Measurements from ENCODE around the gene ITGAX. TPM values are rescaled to one million over a fixed set of nuclear protein-coding genes. Genes with fewer than 3 reads are reported as not detected.

The ITGAX gene
- total and polyA plus RNA-seq, 8 donors = 1.1 to 6.7 (median 4.1) TPM; not detected in 1

DNA sequence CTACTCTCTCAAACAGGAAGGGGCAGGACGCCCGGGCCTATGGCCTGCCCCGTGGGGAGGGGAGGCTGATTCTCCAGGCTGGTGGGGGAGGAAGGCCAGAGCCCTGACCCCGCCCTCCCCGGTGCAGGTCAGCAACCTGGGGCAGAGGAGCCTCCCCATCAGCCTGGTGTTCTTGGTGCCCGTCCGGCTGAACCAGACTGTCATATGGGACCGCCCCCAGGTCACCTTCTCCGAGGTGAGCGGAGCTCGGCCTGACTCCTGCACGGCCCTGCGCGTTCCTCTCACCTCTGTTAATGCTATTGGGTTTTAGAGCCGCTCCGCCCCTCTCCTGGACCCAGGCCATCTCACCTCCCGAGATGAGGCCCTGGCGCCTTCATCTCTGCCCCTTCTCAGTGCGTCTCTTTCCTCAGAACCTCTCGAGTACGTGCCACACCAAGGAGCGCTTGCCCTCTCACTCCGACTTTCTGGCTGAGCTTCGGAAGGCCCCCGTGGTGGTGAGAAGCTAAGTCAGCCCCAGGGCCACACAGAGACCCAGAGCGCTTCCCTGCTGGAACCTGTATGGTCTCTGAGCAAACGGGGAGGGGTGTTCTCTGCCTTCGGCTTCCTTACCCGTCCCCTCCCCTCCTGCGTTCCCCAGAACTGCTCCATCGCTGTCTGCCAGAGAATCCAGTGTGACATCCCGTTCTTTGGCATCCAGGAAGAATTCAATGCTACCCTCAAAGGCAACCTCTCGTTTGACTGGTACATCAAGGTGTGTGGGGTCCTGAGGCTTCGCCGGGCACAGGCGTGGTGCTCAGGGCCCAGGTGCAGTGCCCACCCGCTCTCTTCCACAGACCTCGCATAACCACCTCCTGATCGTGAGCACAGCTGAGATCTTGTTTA, 25.1 kb upstream of the ITGAX start:
- no peak overlapping the region for H3K4me3 ChIP-seq
- WGBS, 5 donors = 32 to 44% (median 40%) methylated on average over 24 to 39 of the region's 39 CpGs
- no peak overlapping the region for H3K27ac ChIP-seq
- H3K36me3 ChIP-seq = no peaks in the 10 kb centered on the region
- intact Hi-C loops (cut with DNase I; ENCODE audit: low total_unique reads) = no loop called here
- TF ChIP-seq POLR2A (IDR thresholded peaks at IDR 0.05) (no peak), POLR2AphosphoS5 (IDR thresholded peaks at IDR 0.05) (no peak), EP300 (IDR thresholded peaks at IDR 0.05) (no peak)
- TF ChIP-seq, protein P1, sequence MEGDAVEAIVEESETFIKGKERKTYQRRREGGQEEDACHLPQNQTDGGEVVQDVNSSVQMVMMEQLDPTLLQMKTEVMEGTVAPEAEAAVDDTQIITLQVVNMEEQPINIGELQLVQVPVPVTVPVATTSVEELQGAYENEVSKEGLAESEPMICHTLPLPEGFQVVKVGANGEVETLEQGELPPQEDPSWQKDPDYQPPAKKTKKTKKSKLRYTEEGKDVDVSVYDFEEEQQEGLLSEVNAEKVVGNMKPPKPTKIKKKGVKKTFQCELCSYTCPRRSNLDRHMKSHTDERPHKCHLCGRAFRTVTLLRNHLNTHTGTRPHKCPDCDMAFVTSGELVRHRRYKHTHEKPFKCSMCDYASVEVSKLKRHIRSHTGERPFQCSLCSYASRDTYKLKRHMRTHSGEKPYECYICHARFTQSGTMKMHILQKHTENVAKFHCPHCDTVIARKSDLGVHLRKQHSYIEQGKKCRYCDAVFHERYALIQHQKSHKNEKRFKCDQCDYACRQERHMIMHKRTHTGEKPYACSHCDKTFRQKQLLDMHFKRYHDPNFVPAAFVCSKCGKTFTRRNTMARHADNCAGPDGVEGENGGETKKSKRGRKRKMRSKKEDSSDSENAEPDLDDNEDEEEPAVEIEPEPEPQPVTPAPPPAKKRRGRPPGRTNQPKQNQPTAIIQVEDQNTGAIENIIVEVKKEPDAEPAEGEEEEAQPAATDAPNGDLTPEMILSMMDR (IDR thresholded peaks at IDR 0.05) = no peak
- peaks cover 0 to 10% (median 7%) of the 10 kb centered on the region in 4 donors for H3K4me1 ChIP-seq
- H3K9me3 ChIP-seq = no peaks in the 10 kb centered on the region
- no peak for DNase-seq
- H3K27me3 ChIP-seq = peaks cover 0 to 66% (median 39%) of the 10 kb centered on the region in 3 donors

DNA sequence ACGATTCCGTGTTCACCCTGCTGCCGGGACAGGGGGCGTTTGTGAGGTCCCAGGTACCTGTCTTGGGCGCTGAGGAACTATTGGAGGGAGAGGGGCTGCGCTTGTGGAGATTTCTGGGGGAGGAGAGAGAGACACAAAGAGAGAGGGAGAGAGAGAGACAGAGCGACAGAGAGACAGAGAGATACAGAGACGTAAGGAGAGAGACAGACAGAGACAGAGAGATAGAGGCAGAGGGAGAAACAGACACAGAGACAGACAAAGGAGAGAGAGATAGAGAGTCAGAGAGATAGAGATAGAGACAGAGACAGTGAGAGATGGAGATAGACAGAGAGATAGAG, 24.5 kb upstream of the ITGAX start:
- Histone ChIP-seq H3K4me3 (no peak overlapping the region), H3K4me1 (peaks cover 0 to 10% (median 7%) of the 10 kb centered on the region in 4 donors), H3K36me3 (no peaks in the 10 kb centered on the region), H3K9me3 (no peaks in the 10 kb centered on the region), H3K27ac (no peak overlapping the region), H3K27me3 (peaks cover 0 to 72% (median 39%) of the 10 kb centered on the region in 3 donors)
- DNase-seq = no peak
- intact Hi-C loops (cut with DNase I; ENCODE audit: low total_unique reads) = no loop called here
- 29 to 43% (median 40%) methylated on average over 8 of the region's 8 CpGs for WGBS, 5 donors
- TF ChIP-seq POLR2A (IDR thresholded peaks at IDR 0.05) (no peak), POLR2AphosphoS5 (IDR thresholded peaks at IDR 0.05) (no peak), EP300 (IDR thresholded peaks at IDR 0.05) (no peak)
- TF ChIP-seq, protein P1 (IDR thresholded peaks at IDR 0.05) = no peak

DNA sequence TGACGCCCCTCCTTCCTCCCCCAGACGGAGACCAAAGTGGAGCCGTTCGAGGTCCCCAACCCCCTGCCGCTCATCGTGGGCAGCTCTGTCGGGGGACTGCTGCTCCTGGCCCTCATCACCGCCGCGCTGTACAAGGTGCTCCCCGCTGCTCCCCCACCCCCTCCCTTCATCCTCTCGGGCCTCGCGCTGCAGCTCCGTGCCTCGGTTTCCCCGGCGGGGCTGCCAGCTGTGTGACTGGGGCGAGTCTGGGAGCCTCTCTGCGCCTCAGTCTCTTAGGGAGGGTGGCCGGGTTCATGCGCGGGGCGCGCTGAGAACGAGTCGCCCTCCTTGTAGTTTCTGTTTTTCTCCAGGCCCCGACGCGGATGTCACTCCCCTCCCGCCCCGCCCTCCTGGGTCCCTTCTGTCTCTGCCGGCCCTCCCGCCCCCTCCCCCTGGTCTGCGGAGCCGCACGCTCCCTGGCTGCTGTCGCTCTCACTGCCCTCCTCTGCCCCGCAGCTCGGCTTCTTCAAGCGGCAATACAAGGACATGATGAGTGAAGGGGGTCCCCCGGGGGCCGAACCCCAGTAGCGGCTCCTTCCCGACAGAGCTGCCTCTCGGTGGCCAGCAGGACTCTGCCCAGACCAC, 23.7 kb upstream of the ITGAX start:
- Histone ChIP-seq H3K27ac (no peak overlapping the region), H3K4me3 (peak overlapping the region; percentile 20 to 43 (median 36)), H3K4me1 (peaks cover 0 to 10% (median 7%) of the 10 kb centered on the region in 4 donors), H3K27me3 (peaks cover 0 to 79% (median 42%) of the 10 kb centered on the region in 3 donors), H3K36me3 (no peaks in the 10 kb centered on the region), H3K9me3 (no peaks in the 10 kb centered on the region)
- intact Hi-C loops (cut with DNase I; ENCODE audit: low total_unique reads) = no loop called here
- TF ChIP-seq, protein P1 (IDR thresholded peaks at IDR 0.05) = no peak
- no peak for TF ChIP-seq EP300 (IDR thresholded peaks at IDR 0.05)
- TF ChIP-seq POLR2A (IDR thresholded peaks at IDR 0.05) = no peak
- no peak for TF ChIP-seq POLR2AphosphoS5 (IDR thresholded peaks at IDR 0.05)
- 4 to 14% (median 6%) methylated on average over 21 to 46 of the region's 46 CpGs for WGBS, 5 donors
- DNase-seq = peak in 1 of 2 donors; percentile 36

DNA sequence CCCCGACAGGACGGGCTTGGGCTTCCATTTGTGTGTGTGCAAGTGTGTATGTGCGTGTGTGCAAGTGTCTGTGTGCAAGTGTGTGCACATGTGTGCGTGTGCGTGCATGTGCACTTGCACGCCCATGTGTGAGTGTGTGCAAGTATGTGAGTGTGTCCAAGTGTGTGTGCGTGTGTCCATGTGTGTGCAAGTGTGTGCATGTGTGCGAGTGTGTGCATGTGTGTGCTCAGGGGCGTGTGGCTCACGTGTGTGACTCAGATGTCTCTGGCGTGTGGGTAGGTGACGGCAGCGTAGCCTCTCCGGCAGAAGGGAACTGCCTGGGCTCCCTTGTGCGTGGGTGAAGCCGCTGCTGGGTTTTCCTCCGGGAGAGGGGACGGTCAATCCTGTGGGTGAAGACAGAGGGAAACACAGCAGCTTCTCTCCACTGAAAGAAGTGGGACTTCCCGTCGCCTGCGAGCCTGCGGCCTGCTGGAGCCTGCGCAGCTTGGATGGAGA, 23.1 kb upstream of the ITGAX start:
- H3K4me1 ChIP-seq = peaks cover 0 to 10% (median 7%) of the 10 kb centered on the region in 4 donors
- peaks cover 0 to 83% (median 42%) of the 10 kb centered on the region in 3 donors for H3K27me3 ChIP-seq
- no peak overlapping the region for H3K27ac ChIP-seq
- DNase-seq = no peak
- H3K9me3 ChIP-seq = no peaks in the 10 kb centered on the region
- TF ChIP-seq POLR2AphosphoS5 (IDR thresholded peaks at IDR 0.05) = no peak
- no peak for TF ChIP-seq EP300 (IDR thresholded peaks at IDR 0.05)
- no peak for TF ChIP-seq POLR2A (IDR thresholded peaks at IDR 0.05)
- TF ChIP-seq, protein P1 (IDR thresholded peaks at IDR 0.05) = no peak
- intact Hi-C loops (cut with DNase I; ENCODE audit: low total_unique reads) = no loop called here
- 81 to 86% (median 84%) methylated on average over 18 to 23 of the region's 23 CpGs for WGBS, 5 donors
- no peaks in the 10 kb centered on the region for H3K36me3 ChIP-seq
- peak overlapping the region in 2 of 4 donors; percentile 20 to 43 for H3K4me3 ChIP-seq

Data from stomach (tissue), 9 donors.